Measurements from ENCODE around the gene UGT3A1.

The UGT3A1 gene

DNA sequence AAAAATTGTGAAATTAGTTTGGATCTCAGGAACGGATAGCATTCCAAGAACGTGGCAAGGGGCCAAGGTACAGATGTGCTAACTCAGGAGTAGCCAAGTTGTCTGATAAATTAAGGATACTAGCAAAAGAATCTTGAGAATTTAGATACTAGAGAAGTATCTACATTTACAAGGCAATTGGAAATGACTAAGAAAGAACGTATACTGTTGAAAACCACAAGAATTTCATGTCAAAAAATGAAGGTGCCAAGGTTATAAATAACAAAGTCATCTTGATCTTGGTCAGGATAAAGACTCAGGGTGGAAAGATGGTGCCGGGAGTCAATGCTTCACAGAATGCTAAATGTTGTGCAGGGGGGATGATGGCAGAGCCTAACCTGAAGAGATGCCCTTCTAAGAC, 72.0 kb downstream of the UGT3A1 start:
- peak; percentile 94 for FAIRE-seq
- DNase-seq (ENCODE audit: low spot score), result peak; percentile 97

DNA sequence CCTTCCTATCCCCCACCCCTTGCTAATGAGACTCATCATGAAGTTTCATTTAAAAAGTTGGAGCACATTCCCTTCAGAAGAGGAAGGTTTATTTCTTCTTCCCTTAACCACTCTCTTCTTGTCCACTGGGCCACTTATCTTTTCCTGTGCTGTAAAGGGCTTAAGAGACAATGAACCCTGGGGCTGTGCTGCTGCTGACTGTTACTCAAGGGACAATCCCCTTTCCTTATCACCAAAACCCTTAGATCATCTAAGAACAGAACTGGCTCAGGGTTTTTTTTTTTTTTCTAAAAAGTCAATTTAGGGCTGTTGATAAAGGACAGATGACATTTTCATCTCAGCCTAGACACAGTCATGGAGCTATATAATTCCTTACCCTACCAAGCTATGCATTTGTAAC, 82.4 kb downstream of the UGT3A1 start:
- DNase-seq (ENCODE audit: low spot score) (no peak), FAIRE-seq (no peak)

DNA sequence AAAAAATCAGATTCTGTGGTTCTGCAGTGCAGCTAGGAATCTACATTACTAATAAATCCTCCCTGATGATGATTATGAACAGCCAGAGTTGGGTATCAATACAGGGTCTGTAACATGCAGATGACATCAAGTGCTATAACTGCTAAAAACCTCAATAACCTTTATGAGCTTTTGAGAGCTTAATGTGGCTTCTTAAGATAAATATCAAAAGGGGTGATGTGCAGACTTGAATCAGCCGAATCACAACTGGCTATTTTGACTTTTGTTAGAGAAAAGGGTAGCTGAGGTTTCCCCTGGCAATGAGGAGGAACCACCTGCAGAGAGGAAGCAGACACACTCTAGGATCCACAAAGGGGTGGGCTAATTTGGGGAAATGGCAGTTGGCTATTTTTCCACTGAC, 83.0 kb downstream of the UGT3A1 start:
- DNase-seq (ENCODE audit: low spot score) (no peak), FAIRE-seq (no peak)

DNA sequence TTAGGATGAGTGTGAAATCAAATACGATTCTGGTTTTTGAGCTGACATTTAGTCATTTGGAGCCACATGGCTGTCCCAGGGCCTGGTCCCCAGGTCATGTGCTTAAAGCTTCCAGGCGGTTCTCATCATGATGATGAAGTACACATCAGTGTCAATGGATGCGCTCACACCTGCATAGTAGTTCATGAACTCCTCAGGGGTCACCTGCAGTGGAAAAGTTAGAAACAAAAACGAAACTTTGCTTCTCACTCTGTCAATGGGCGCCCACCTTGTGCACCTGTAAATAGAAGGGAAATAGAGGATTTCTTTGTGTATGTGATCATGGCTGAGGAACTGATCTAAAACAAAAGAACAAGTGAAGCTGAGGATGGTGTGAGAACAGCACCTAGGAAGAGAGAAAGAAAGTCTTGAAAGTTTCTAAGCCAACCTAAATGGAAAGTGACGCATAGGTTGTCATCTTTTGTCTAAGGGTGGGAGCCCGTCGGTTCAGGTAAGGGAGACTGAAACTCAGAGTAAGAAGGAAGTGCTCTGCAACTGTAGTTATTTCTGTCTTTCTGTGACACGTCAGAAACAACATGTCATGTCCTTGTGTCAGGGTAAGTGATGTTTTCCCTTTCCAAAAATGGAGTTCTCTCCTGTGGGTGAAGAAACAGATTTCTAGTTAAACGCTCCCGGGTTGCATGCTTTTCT, 86.6 kb downstream of the UGT3A1 start:
- FAIRE-seq, result no peak
- DNase-seq (ENCODE audit: low spot score), result no peak

DNA sequence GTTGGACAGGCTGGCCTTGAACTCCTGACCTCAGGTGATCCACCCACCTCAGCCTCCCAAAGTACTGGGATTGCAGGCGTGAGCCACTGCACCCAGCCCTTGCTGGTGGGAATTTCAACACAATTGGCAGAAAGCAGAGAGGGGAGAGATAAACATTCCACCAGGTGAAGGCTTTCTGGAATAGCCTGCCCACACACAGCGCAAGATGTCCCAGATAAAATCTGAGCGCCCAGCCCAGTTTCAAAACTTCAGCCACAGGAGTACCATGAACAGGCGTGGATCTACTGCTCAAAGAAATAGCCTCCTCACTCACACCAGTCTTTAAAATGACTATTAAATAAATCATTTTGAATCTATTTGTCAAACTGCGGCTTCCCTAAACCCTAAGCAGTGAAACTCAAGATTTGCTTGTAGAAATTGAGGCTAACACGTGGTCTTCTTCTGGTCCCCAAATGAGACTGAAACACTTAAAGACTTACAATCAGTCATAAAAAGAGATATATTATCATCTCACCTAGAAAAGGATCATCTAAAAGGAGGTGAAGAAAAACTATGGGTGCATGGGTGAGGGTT, 87.5 kb downstream of the UGT3A1 start:
- FAIRE-seq (no peak), DNase-seq (ENCODE audit: low spot score) (no peak)

DNA sequence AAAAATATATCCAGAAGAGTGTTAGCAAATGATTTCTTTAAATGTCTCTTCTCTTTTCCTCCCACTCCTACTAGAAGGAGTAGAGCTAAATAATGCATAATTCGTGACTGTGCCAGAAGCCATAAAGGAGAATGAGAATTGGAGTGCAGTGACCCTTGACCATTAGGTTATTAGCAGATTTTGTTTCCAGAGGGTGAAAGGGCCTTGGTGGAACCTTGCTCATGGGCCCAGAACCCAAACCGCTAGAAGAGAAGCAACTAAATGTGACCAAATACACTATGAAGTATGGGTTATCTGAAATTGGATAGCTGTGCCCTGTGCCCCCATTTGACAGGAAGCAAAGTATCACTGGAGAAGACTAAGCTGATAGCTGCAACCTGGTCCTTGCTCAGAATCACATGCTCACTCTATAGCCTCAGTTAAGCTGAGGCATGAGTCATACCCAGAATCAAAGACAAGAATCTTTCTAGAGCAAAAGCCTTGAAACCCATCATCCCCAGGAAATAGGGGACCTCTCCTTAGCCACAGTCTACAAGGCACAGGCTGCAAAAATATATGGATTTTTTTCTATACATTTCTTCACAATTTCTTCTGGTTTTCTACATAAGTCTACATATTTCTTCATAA, 89.0 kb downstream of the UGT3A1 start:
- FAIRE-seq, result peak; percentile 86
- peak; percentile 70 for DNase-seq (ENCODE audit: low spot score)
